ENCODE data around the gene TUBB2A.
"Not testable (repeated sequence)": the region's sequence is repeated elsewhere in the genome, so short reads cannot be mapped to it uniquely, and the experiment has no call there.

TUBB2A gene

DNA sequence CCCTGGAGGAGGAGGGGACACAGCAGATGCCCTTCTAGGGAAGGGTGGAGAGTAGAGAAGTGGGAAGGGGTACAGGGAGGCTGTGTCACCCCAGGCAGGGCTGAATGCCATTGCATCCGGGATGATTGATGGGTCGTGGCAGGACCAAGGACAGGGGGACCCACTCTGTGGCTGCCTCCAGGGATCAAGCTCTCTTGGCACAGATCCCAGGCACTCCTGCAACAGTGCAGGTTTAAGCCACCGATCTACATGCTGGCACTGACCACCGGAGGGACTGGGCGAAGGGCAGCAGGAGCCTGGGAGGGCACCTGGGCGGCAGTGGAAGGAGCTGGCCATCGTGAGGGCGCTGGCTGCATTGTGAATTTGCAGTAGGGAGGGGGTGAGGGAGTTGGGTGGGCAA, 22.6 kb upstream of the TUBB2A start:
- not testable (repeated sequence) for DNase-seq (ENCODE audit: low read depth)

DNA sequence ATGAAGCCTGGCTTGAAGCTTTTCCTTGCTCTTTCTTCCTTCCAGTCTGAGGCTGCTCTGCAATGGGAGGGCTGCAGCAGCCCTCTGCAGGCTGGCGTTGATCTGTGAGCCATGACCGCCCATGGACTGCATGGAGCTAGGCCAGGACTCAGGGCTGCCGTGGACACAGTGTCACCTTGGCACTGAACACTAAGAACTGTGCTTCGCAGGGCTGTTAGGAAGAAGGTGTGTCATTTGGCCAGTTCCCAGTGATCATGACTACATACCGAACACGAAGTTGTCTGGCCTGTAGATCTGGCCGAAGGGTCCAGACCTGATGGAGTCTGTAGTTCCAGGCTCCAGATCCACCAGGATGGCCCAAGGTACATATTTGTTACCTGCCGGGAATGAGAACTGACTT, 21.3 kb upstream of the TUBB2A start:
- DNase-seq (ENCODE audit: low read depth) = not testable (repeated sequence)

GRCh38 chr6:3176562-3177355, 19.4 kb upstream of the TUBB2A start:
- DNase-seq (ENCODE audit: low read depth) = peak; percentile 24

GRCh38 chr6:3175715-3176402, 18.5 kb upstream of the TUBB2A start:
- no peak for DNase-seq (ENCODE audit: low read depth)

DNA sequence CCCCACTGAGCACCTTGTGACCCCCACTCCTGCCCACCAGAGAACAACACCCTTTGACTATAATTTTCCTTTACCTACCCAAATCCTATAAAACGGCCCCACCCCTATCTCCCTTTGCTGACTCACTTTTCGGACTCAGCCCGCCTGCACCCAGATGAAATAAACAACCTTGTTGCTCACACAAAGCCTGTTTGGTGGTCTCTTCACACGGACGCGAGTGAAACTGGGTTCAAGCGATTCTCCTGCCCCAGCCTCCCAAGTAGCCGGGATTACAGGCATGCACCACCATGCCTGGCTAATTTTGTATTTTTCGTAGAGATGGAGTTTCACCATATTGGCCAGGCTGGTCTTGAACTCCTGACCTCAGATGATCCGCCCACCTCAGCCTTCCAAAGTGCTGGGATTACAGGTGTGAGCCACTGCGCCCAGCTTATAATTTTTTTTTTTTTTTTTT, 16.3 kb upstream of the TUBB2A start:
- not testable (repeated sequence) for DNase-seq (ENCODE audit: low read depth)

DNA sequence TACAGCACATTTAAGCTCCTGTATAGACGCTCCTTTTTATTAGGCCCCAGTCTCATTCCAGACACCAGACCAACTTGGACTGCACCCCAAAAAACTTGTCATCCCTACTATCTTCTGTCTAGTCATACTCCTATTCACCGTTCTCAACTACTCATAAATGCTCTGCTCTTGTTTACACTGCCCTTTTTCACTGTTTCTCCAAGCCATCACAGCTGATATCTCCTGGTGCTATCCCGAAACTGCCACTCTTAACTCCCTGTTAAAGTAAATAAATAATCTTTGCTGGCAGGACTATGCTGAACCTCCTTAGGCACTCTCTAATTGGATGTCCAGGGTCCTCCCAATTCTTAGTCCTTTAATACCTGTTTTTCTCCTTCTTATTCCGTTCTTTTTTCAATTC, 15.4 kb upstream of the TUBB2A start:
- not testable (repeated sequence) for DNase-seq (ENCODE audit: low read depth)

DNA sequence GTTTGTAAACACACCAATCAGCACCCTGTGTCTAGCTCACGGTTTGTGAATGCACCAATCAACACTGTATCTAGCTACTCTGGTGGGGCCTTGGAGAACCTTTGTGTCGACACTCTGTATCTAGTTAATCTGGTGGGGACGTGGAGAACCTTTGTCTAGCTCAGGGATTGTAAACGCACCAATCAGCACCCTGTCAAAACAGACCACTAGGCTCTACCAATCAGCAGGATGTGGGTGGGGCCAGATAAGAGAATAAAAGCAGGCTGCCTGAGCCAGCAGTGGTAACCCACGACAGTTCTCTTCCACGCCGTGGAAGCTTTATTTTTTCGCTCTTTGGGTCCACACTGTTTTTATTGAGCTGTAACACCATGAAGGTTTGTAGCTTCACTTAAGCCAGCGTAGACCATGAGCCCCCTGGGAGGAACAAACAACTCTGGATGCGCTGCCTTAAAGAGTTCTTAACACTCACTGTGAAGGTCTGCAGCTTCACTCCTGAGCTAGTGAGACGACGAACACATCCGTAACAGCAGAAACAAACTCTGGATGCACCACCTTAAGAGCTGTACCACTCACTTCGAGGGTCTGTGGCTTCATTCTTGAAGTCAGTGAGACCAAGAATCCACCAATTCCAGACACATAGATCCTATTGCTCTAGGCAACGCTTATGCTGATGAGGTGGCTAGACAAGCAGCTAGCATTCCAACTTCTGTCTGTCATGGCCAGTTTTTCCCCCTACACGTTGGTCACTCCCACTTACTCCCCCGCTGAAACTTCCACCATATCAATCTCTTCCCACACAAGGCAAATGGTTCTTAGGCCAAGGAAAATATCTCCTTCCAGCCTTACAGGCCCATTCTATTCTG, 14.2 kb upstream of the TUBB2A start:
- not testable (repeated sequence) for DNase-seq (ENCODE audit: low read depth)

GRCh38 chr6:3170676-3171075, 13.3 kb upstream of the TUBB2A start:
- DNase-seq (ENCODE audit: low read depth) = not testable (repeated sequence)

- not testable (repeated sequence) for DNase-seq (ENCODE audit: low read depth)
Measured at GRCh38 chr6:3168046-3168445, 10.7 kb upstream of the TUBB2A start.

- not testable (repeated sequence) for DNase-seq (ENCODE audit: low read depth)
Measured at GRCh38 chr6:3166535-3167225, 9.3 kb upstream of the TUBB2A start.

- DNase-seq (ENCODE audit: low read depth) = no peak
Measured at GRCh38 chr6:3165631-3166534, 8.5 kb upstream of the TUBB2A start.

- DNase-seq (ENCODE audit: low read depth) = no peak
Measured at GRCh38 chr6:3164388-3164787, 7.0 kb upstream of the TUBB2A start.

DNA sequence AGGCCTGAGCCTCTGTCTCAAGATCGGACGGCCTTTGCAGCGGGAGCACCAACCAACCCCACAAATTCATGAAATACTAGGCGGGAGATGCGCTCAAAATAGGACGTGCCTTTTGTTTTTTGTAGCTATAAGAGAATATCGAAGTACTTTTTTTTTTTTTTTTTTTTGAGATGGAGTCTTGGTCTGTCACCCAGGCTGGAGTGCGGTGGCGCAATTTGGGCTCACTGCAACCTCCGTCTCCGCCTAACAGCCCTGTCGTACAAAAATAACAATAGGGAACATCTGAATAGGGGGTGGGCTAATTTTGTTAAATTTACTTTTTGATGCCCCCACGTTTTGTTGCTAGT, 5.9 kb upstream of the TUBB2A start:
- DNase-seq (ENCODE audit: low read depth) = no peak

DNA sequence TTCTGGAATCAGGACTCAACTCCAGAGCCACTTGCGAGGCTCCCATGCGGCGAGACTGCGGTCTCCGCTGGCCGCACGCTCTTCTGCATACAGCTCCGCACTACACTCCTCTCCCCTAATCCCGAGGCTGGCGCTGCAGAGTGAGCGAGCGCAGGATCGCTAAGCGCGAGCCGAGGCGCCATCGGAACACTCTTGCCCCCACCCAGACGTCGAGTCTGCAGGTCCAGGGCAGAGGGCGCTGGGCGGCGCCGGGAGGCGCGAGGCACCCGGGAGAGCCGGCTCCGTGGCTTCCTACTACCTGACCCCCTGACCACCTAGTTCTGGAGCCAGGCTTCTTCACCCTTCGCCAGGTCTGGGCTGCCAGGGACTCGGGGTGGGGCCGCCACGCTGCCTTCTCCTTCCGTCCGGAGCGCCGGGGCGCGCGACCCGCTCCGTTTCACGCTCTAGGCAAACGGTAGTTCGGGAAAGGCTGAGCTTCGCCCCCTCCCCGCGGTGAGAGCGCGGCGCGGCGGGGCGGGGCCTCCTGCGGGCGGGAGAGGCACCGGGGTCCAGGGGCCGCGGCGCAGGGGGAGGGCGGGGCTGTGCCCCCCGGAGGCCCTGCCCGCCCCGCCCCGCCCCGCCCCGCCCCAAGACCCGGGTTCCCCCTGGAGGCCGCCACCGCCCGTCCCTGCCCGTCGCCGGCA, 5.4 kb upstream of the TUBB2A start:
- peak; percentile 48 for DNase-seq (ENCODE audit: low read depth)

DNA sequence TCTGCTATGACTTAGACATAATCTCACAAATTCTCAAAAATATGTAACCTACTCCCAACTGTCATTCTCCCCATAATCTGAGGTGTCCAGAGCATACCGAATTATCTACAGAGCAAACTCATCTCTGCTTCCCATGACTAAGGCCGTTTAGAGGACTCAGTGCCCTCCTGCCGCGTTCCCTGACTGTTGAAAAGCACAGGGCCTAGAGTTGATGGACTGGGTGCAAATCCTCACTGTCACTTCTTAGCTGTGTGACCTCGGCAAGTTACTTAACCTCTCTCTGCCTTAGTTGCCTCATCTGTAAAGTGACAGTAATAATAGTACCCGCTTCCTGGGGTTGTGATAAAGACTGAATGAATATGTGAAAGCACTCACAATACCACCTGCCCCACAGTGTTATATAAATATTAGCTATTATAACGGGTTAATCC, 4.7 kb upstream of the TUBB2A start:
- DNase-seq (ENCODE audit: low read depth) = no peak

GRCh38 chr6:3159805-3160781, 2.7 kb upstream of the TUBB2A start:
- DNase-seq (ENCODE audit: low read depth) = peak; percentile 52

DNA sequence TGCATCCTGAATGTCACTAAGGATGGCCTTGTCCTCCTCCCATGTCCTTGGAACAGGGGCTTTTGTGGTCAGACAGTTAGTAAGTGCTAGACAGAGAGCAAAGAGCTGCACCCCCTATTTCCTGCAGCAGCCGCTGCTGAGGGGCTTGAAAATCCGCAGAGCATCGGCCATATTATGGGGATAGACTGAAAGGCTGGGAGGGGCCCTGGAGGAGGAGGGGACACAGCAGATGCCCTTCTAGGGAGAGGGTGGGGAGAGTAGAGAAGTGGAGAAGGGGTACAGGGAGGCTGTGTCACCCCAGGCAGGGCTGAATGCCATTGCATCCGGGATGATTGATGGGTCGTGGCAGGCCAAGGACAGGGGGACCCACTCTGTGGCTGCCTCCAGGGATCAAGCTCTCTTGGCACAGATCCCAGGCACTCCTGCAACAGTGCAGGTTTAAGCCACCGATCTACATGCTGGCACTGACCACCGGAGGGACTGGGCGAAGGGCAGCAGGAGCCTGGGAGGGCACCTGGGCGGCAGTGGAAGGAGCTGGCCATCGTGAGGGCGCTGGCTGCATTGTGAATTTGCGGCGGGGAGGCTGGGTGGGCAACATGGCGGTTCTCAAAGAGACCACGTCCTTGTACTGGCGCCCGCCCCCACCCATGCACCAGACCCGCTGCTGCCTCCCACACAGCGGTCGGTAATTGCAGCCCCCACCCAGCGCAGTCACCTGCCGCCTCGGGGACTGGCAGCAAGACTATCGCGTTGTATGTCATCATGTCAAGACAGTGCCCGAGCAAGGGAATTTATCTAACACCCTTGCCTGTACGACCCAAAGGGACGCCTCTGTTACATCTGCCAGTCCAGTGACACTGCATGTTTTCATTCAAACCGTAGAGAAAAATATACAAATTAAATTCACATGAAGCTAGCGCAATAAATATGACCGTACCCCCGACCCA, 887 bp downstream of the TUBB2A start:
- peak; percentile 13 for DNase-seq (ENCODE audit: low read depth)

DNA sequence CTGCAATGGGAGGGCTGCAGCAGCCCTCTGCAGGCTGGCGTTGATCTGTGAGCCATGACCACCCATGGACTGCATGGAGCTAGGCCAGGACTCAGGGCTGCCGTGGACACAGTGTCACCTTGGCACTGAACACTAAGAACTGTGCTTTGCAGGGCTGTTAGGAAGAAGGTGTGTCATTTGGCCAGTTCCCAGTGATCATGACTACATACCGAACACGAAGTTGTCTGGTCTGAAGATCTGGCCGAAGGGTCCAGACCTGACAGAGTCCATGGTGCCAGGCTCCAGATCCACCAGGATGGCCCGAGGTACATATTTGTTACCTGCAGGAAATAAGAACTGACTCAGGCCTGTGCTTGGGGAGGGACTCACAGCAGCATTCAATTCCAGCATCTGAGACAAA, 1.9 kb downstream of the TUBB2A start:
- DNase-seq (ENCODE audit: low read depth) = not testable (repeated sequence)

All from stimulated activated CD8-positive, alpha-beta memory T cell treated with anti-CD3 and anti-CD28 coated beads, Interleukin-12 subunit alpha, Interleukin-12 subunit beta, amount 100 ng/mL, for 4 hours (primary cell).